Measurements from ENCODE around the gene IMPDH1. TPM values are rescaled to one million over a fixed set of nuclear protein-coding genes. Genes with fewer than 3 reads are reported as not detected.

IMPDH1 gene
- total and polyA plus RNA-seq, 11 donors = 12.3 to 65.3 (median 23.6) TPM

- DNase-seq (peak in 3 of 5 donors; percentile 44 to 70 (median 62)), ATAC-seq (peak in 3 of 4 donors; percentile 34 to 75 (median 61))
- H3K36me3 ChIP-seq = no peaks in the 10 kb centered on the region
- intact Hi-C loops (cut with DNase I) = no loop called here
- TF ChIP-seq CTCF (IDR thresholded peaks at IDR 0.05) = no peak
- TF ChIP-seq POLR2A (IDR thresholded peaks at IDR 0.05) = no peak
- peaks cover 0 to 29% (median 8%) of the 10 kb centered on the region in 12 donors for H3K4me1 ChIP-seq
- H3K27ac ChIP-seq = peak within 1 kb of the TSS in 3 of 12 donors; percentile 19 to 56 (median 31)
- H3K4me3 ChIP-seq = peak within 1 kb of the TSS; percentile 36 to 65 (median 54)
- 1 to 5% (median 3%) methylated on average over 47 to 88 of the region's 88 CpGs for WGBS, 4 donors
- peaks cover 0 to 31% (median 0%) of the 10 kb centered on the region in 9 donors for H3K27me3 ChIP-seq
- H3K9me3 ChIP-seq = no peaks in the 10 kb centered on the region
Observed at GRCh38 chr7:128361411-128362379, 48.1 kb downstream of the IMPDH1 start, which contains the start of gene PRRT4. Gene PRRT4, minus strand, starts transcription at chr7:128361690.

GRCh38 chr7:128360359-128360678, 49.5 kb downstream of the IMPDH1 start:
- TF ChIP-seq POLR2A (IDR thresholded peaks at IDR 0.05) = no peak
- TF ChIP-seq CTCF (IDR thresholded peaks at IDR 0.05) = no peak
- Histone ChIP-seq H3K27ac (peak overlapping the region in 1 of 12 donors; percentile 56), H3K36me3 (no peaks in the 10 kb centered on the region), H3K4me1 (peaks cover 0 to 30% (median 9%) of the 10 kb centered on the region in 12 donors), H3K27me3 (peaks cover 0 to 22% (median 0%) of the 10 kb centered on the region in 9 donors), H3K4me3 (peak overlapping the region in 7 of 12 donors; percentile 16 to 65 (median 59)), H3K9me3 (no peaks in the 10 kb centered on the region)
- DNase-seq = peak in 1 of 5 donors; percentile 38
- intact Hi-C loops (cut with DNase I) = no loop called here
- WGBS, 4 donors = 33 to 57% (median 46%) methylated on average over 7 to 9 of the region's 9 CpGs
- peak in 1 of 4 donors; percentile 3 for ATAC-seq

GRCh38 chr7:128359939-128360338, 49.8 kb downstream of the IMPDH1 start:
- Histone ChIP-seq H3K27ac (peak overlapping the region in 1 of 12 donors; percentile 56), H3K4me1 (peaks cover 0 to 30% (median 9%) of the 10 kb centered on the region in 12 donors), H3K9me3 (no peaks in the 10 kb centered on the region), H3K36me3 (no peaks in the 10 kb centered on the region), H3K4me3 (peak overlapping the region in 1 of 12 donors; percentile 65), H3K27me3 (peaks cover 0 to 22% (median 0%) of the 10 kb centered on the region in 9 donors)
- intact Hi-C loops (cut with DNase I) = no loop called here
- no peak for DNase-seq
- no peak for ATAC-seq
- 80 to 93% (median 87%) methylated on average over 3 to 4 of the region's 4 CpGs for WGBS, 4 donors
- TF ChIP-seq CTCF (IDR thresholded peaks at IDR 0.05) (no peak), POLR2A (IDR thresholded peaks at IDR 0.05) (no peak)

GRCh38 chr7:128359336-128359735, 50.4 kb downstream of the IMPDH1 start:
- Histone ChIP-seq H3K27me3 (peaks cover 0 to 22% (median 0%) of the 10 kb centered on the region in 9 donors), H3K36me3 (no peaks in the 10 kb centered on the region), H3K4me3 (no peak overlapping the region), H3K4me1 (peaks cover 0 to 30% (median 9%) of the 10 kb centered on the region in 12 donors), H3K27ac (no peak overlapping the region), H3K9me3 (no peaks in the 10 kb centered on the region)
- DNase-seq (no peak), ATAC-seq (no peak)
- intact Hi-C loops (cut with DNase I) = no loop called here
- no peak for TF ChIP-seq POLR2A (IDR thresholded peaks at IDR 0.05)
- no peak for TF ChIP-seq CTCF (IDR thresholded peaks at IDR 0.05)
- WGBS, 4 donors = 92 to 98% (median 97%) methylated on average over 6 to 12 of the region's 12 CpGs
